GM23248 (cell line): ENCODE measurements around the gene BBOX1. TPM values are rescaled to one million over a fixed set of nuclear protein-coding genes. Genes with fewer than 3 reads are reported as not detected.

Source experiments
- DNase-seq: peaks from one replicate; pipeline ENCODE4 v3.0.0-alpha.2; 2015
- H2AFZ ChIP-seq: fragments of 200-600 bp; sonication (generic); 2 replicates; pipeline ENCODE4 v1.6.1; 2016; ENCODE audit warnings: antibody characterized with exemption
- H3F3A ChIP-seq: fragments of 200-600 bp; sonication (generic); 2 replicates; pipeline ENCODE4 v1.6.1; 2016; ENCODE audit warnings: mild to moderate bottlenecking, antibody characterized with exemption, mixed run types; ENCODE audit not compliant: insufficient read depth
- H3K27ac ChIP-seq: fragments of 200-600 bp; sonication (generic); 2 replicates; pipeline ENCODE4 v1.5.1; 2016; ENCODE audit warnings: mild to moderate bottlenecking
- H3K27me3 ChIP-seq: fragments of 200-600 bp; sonication (generic); replicated peaks from 2 replicates; pipeline ENCODE4 v1.6.1; 2016; ENCODE audit warnings: mild to moderate bottlenecking; ENCODE audit not compliant: insufficient read depth
- H3K36me3 ChIP-seq: fragments of 200-600 bp; sonication (generic); 2 replicates; pipeline ENCODE4 v1.6.1; 2016; ENCODE audit warnings: low read depth, mild to moderate bottlenecking
- H3K4me1 ChIP-seq: fragments of 200-600 bp; sonication (generic); 2 replicates; pipeline ENCODE4 v1.6.1; 2016; ENCODE audit warnings: mild to moderate bottlenecking; ENCODE audit not compliant: insufficient read depth
- H3K4me2 ChIP-seq: fragments of 200-600 bp; sonication (generic); one replicate; pipeline ENCODE4 v1.6.1; 2016; ENCODE audit warnings: mild to moderate bottlenecking; ENCODE audit not compliant: unreplicated experiment
- H3K4me3 ChIP-seq: fragments of 200-600 bp; sonication (generic); 2 replicates; pipeline ENCODE4 v1.5.1; 2016; ENCODE audit warnings: mild to moderate bottlenecking
- H3K79me2 ChIP-seq: fragments of 200-600 bp; sonication (generic); 2 replicates; pipeline ENCODE4 v1.6.1; 2016; ENCODE audit warnings: mild to moderate bottlenecking; ENCODE audit not compliant: insufficient read depth
- H3K9ac ChIP-seq: fragments of 200-600 bp; sonication (generic); 2 replicates; pipeline ENCODE4 v1.6.1; 2016; ENCODE audit warnings: mild to moderate bottlenecking
- H3K9me2 ChIP-seq: fragments of 200-600 bp; sonication (generic); 2 replicates; pipeline ENCODE4 v1.6.1; 2016; ENCODE audit warnings: mixed run types, mild to moderate bottlenecking, moderate library complexity; ENCODE audit not compliant: insufficient read depth
- H3K9me3 ChIP-seq: fragments of 200-600 bp; sonication (generic); one replicate; pipeline ENCODE4 v1.6.1; 2017; ENCODE audit warnings: low read depth
- H4K20me1 ChIP-seq: fragments of 200-600 bp; sonication (generic); 2 replicates; pipeline ENCODE4 v1.6.0; 2016; ENCODE audit not compliant: insufficient read depth
- EZH2 ChIP-seq: fragments of 200-600 bp; sonication (generic); IDR thresholded peaks from 2 replicates; pipeline ENCODE4 v1.6.1; 2018; ENCODE audit warnings: antibody characterized with exemption, mild to moderate bottlenecking; ENCODE audit not compliant: insufficient read depth, poor library complexity, severe bottlenecking
- EZH2phosphoT487 ChIP-seq: fragments of 200-600 bp; sonication (generic); IDR thresholded peaks from 2 replicates; pipeline ENCODE4 v1.6.1; 2018; ENCODE audit warnings: antibody characterized with exemption, moderate library complexity, mild to moderate bottlenecking, low read depth; ENCODE audit not compliant: insufficient read depth
- WGBS, 2 experiments: methylation state at CpG; one replicate each; pipeline ENCODE4 v1.1.6; 2015 to 2017; ENCODE audit warnings: low lambda C conversion rate in 2 of 2, low coverage in 1 of 2; ENCODE audit errors: missing lambda C conversion rate in 2 of 2; 5-methylcytosine and 5-hydroxymethylcytosine counted together
- in situ Hi-C: fragments of 300-500 bp; cut with MboI; formaldehyde crosslinking; loops from 2 replicates; pipeline ENCODE4 v1.15.0; 2020
- polyA plus RNA-seq: library from polyadenylated mRNA; unstranded; fragments of >200 nt; fragmentation: Nextera tagmentation; extraction: Ambion mirVana; gene quantifications from 2 replicates; pipeline ENCODE4 v1.2.1, GENCODE V29; 2016
- total RNA-seq: library from RNA; depleted of rRNA; stranded (reverse); fragments of >200 nt; shearing (Covaris generic); gene quantifications from 2 replicates; pipeline ENCODE4 v1.2.3, GENCODE V29; 2014

The BBOX1 gene
- total and polyA plus RNA-seq, 2 experiments from 2014 or later = 0.23 TPM; not detected in 1

- Histone ChIP-seq H3K9me3 (no peaks in the 10 kb centered on the region), H3K9ac (no peak overlapping the region), H3K4me1 (peaks cover 12% of the 10 kb centered on the region; the same call in 1 of the 2 replicates), H3F3A (peaks cover 12% of the 10 kb centered on the region), H3K9me2 (no peaks in the 10 kb centered on the region), H4K20me1 (no peaks in the 10 kb centered on the region), H3K27me3 (no peaks in the 10 kb centered on the region), H3K79me2 (no peaks in the 10 kb centered on the region), H3K27ac (no peak overlapping the region), H3K4me3 (no peak overlapping the region), H3K4me2 (no peak overlapping the region), H3K36me3 (no peaks in the 10 kb centered on the region), H2AFZ (no peak overlapping the region)
- TF ChIP-seq EZH2 (no peak), EZH2phosphoT487 (no peak)
- 95% methylated on average over 6 of the region's 6 CpGs for WGBS, 2 experiments
- DNase-seq = no peak
- in situ Hi-C loops = no loop called here
Measured at GRCh38 chr11:27057091-27057780, 16.6 kb downstream of the BBOX1 start.

- peak; percentile 31 for DNase-seq
- H3K36me3 ChIP-seq = no peaks in the 10 kb centered on the region
- peaks cover 12% of the 10 kb centered on the region; the same call in 1 of the 2 replicates for H3K4me1 ChIP-seq
Measured at GRCh38 chr11:27058456-27058855, 17.8 kb downstream of the BBOX1 start.

GRCh38 chr11:27059431-27059830 lies 18.8 kb downstream of the BBOX1 start:
- H3K4me2 ChIP-seq = no peak overlapping the region
- H3K27ac ChIP-seq = no peak overlapping the region
- peaks cover 12% of the 10 kb centered on the region; the same call in 1 of the 2 replicates for H3K4me1 ChIP-seq
- H3F3A ChIP-seq = peaks cover 12% of the 10 kb centered on the region
- H3K9ac ChIP-seq = no peak overlapping the region
- DNase-seq = no peak
- WGBS, 2 experiments = 67 to 70% methylated on average over 3 of the region's 3 CpGs
- no peaks in the 10 kb centered on the region for H4K20me1 ChIP-seq
- no peaks in the 10 kb centered on the region for H3K79me2 ChIP-seq
- H3K36me3 ChIP-seq = no peaks in the 10 kb centered on the region
- no peak for TF ChIP-seq EZH2
- TF ChIP-seq EZH2phosphoT487 = no peak
- no peak overlapping the region for H3K4me3 ChIP-seq
- no peaks in the 10 kb centered on the region; the same call in 1 of the 2 replicates for H3K9me2 ChIP-seq
- in situ Hi-C loops = no loop called here
- no peaks in the 10 kb centered on the region for H3K27me3 ChIP-seq
- no peak overlapping the region for H2AFZ ChIP-seq
- H3K9me3 ChIP-seq = no peaks in the 10 kb centered on the region

More at GRCh38 chr11:27058456-27058855, 17.8 kb downstream of the BBOX1 start:
- no peaks in the 10 kb centered on the region for H3K79me2 ChIP-seq
- no peak overlapping the region for H3K4me3 ChIP-seq
- H3K9ac ChIP-seq = no peak overlapping the region
- H3K9me3 ChIP-seq = no peaks in the 10 kb centered on the region
- H4K20me1 ChIP-seq = no peaks in the 10 kb centered on the region
- TF ChIP-seq EZH2phosphoT487 = no peak
- TF ChIP-seq EZH2 = no peak
- no peak overlapping the region for H2AFZ ChIP-seq
- no peaks in the 10 kb centered on the region for H3K27me3 ChIP-seq
- no peaks in the 10 kb centered on the region; the same call in 1 of the 2 replicates for H3K9me2 ChIP-seq
- peak overlapping the region; percentile 16 for H3K4me2 ChIP-seq
- in situ Hi-C loops = no loop called here
- 62 to 69% methylated on average over 1 of the region's 1 CpG for WGBS, 2 experiments
- peaks cover 12% of the 10 kb centered on the region for H3F3A ChIP-seq
- no peak overlapping the region for H3K27ac ChIP-seq

- Histone ChIP-seq H2AFZ (no peak overlapping the region), H3K4me3 (no peak overlapping the region), H3F3A (peaks cover 12% of the 10 kb centered on the region), H3K4me2 (no peak overlapping the region), H3K9me2 (no peaks in the 10 kb centered on the region; the same call in 1 of the 2 replicates), H3K27me3 (no peaks in the 10 kb centered on the region), H3K36me3 (no peaks in the 10 kb centered on the region), H3K9me3 (no peaks in the 10 kb centered on the region), H3K27ac (no peak overlapping the region), H3K9ac (no peak overlapping the region), H4K20me1 (no peaks in the 10 kb centered on the region), H3K79me2 (no peaks in the 10 kb centered on the region), H3K4me1 (peaks cover 12% of the 10 kb centered on the region; the same call in 1 of the 2 replicates)
- 26 to 39% methylated on average over 3 of the region's 3 CpGs for WGBS, 2 experiments
- no peak for TF ChIP-seq EZH2phosphoT487
- TF ChIP-seq EZH2 = no peak
- in situ Hi-C loops = no loop called here
- DNase-seq = no peak
Measured at GRCh38 chr11:27060816-27061460, 20.3 kb downstream of the BBOX1 start.
